ENCODE results near the gene VRTN.
A peak's percentile ranks its signal among the peaks of the same experiment; 100 is the strongest.
"Not testable (repeated sequence)": the region's sequence is repeated elsewhere in the genome, so short reads cannot be mapped to it uniquely, and the experiment has no call there.

The VRTN gene

GRCh38 chr14:74349757-74350156 lies 1.5 kb downstream of the VRTN start:
- no peak for DNase-seq

GRCh38 chr14:74350211-74350927 lies 2.1 kb downstream of the VRTN start:
- no peak for DNase-seq

GRCh38 chr14:74350928-74351323 lies 2.7 kb downstream of the VRTN start:
- no peak for DNase-seq

GRCh38 chr14:74356892-74357575 lies 8.8 kb downstream of the VRTN start:
- DNase-seq, result no peak

GRCh38 chr14:74357585-74357984 lies 9.3 kb downstream of the VRTN start:
- DNase-seq, result no peak

GRCh38 chr14:74358176-74358829 lies 10.0 kb downstream of the VRTN start:
- DNase-seq, result no peak

GRCh38 chr14:74360163-74360562 lies 11.9 kb downstream of the VRTN start:
- no peak for DNase-seq

GRCh38 chr14:74362361-74362915 lies 14.2 kb downstream of the VRTN start:
- peak; percentile 77 for DNase-seq

GRCh38 chr14:74364271-74364880 lies 16.1 kb downstream of the VRTN start:
- DNase-seq, result no peak

GRCh38 chr14:74368026-74368425 lies 19.8 kb downstream of the VRTN start:
- DNase-seq, result no peak

GRCh38 chr14:74368441-74368840 lies 20.2 kb downstream of the VRTN start:
- no peak for DNase-seq

GRCh38 chr14:74377976-74378690 lies 29.9 kb downstream of the VRTN start:
- DNase-seq, result no peak

GRCh38 chr14:74380172-74380571 lies 31.9 kb downstream of the VRTN start:
- no peak for DNase-seq

GRCh38 chr14:74380845-74381244 lies 32.6 kb downstream of the VRTN start:
- no peak for DNase-seq

- DNase-seq, result not testable (repeated sequence)
Measured at GRCh38 chr14:74381571-74381970, 33.3 kb downstream of the VRTN start.

GRCh38 chr14:74382231-74382630 lies 34.0 kb downstream of the VRTN start:
- no peak for DNase-seq

- no peak for DNase-seq
Measured at GRCh38 chr14:74389980-74390379, 41.7 kb downstream of the VRTN start.

- not testable (repeated sequence) for DNase-seq
Measured at GRCh38 chr14:74390505-74390904, 42.2 kb downstream of the VRTN start.

- DNase-seq, result no peak
Measured at GRCh38 chr14:74391479-74391878, 43.2 kb downstream of the VRTN start.

GRCh38 chr14:74392616-74393570 lies 44.6 kb downstream of the VRTN start:
- no peak for DNase-seq

GRCh38 chr14:74394549-74394948 lies 46.3 kb downstream of the VRTN start:
- no peak for DNase-seq

All from NCI-H345 (cell line).